ENCODE measurements around the gene ZNF10. TPM values are rescaled to one million over a fixed set of nuclear protein-coding genes. Genes with fewer than 3 reads are reported as not detected.

ZNF10 gene
- total and polyA plus RNA-seq, 2 of the 4 experiments (the other 2 are of a cell fraction): 4.1 to 6.1 TPM

DNA sequence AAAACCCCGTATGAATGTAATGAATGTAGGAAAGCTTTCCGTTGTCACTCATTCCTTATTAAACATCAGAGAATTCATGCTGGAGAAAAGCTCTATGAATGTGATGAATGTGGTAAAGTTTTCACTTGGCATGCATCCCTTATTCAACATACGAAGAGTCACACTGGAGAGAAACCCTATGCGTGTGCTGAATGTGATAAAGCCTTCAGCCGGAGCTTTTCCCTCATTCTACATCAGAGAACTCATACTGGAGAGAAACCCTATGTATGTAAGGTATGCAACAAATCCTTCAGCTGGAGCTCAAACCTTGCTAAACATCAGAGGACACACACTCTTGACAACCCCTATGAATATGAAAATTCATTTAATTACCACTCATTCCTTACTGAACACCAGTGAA is 24.2 kb upstream of the ZNF10 start:
- H2BK5ac ChIP-seq (ENCODE audit: low read depth, low read length, poor library complexity, severe bottlenecking): no peak overlapping the region
- H3K4ac ChIP-seq (ENCODE audit: low read depth, low read length): no peak overlapping the region
- no peak overlapping the region for H3K27ac ChIP-seq (ENCODE audit: insufficient read depth, low read length)
- no peak for DNase-seq
- no peak overlapping the region for H4K91ac ChIP-seq (ENCODE audit: insufficient read depth, low read depth, low read length)
- no peaks in the 10 kb centered on the region for H3K27me3 ChIP-seq (ENCODE audit: control insufficient read depth, insufficient read depth, low read length)
- WGBS, 2 experiments (ENCODE audit: extremely low coverage in 2 of 2, insufficient read length in 1 of 2): no CpG with 5 or more reads among the region's 5 CpGs
- no peak overlapping the region for H2AFZ ChIP-seq (replicated peaks; ENCODE audit: low read length, poor library complexity)
- peaks cover 85% of the 10 kb centered on the region for H3K9me3 ChIP-seq (ENCODE audit: control insufficient read depth, insufficient read depth, low read length)
- in situ Hi-C loops (cut with MboI; ENCODE audit: low sequenced_read_pairs): no loop called here
- dilution Hi-C loops (cut with HindIII; ENCODE audit: low sequenced_read_pairs, unreplicated experiment): no loop called here
- H4K8ac ChIP-seq (ENCODE audit: low read depth in 2 of 2, low read length in 2 of 2): no peak overlapping the region
- no peak overlapping the region for H2BK120ac ChIP-seq (ENCODE audit: low read depth, low read length)
- H3K36me3 ChIP-seq (ENCODE audit: control insufficient read depth, insufficient read depth, low read length): peaks cover 26% of the 10 kb centered on the region
- no peak for ATAC-seq (ENCODE audit: low read depth)
- no peaks in the 10 kb centered on the region; a peak in 1 of 4 replicates for H3K79me1 ChIP-seq (ENCODE audit: low read depth in 1 of 2, low read length in 2 of 2)
- intact Hi-C loops (cut with micrococcal nuclease): no loop called here
- no peak overlapping the region for H3K56ac ChIP-seq (ENCODE audit: extremely low read depth, insufficient read depth, low read length)
- no peak overlapping the region for H3K9ac ChIP-seq (ENCODE audit: low read depth, low read length)
- no peaks in the 10 kb centered on the region for H3K9me1 ChIP-seq (ENCODE audit: insufficient read depth, low read length)
- no peak overlapping the region for H3K4me2 ChIP-seq (ENCODE audit: low read depth, low read length)
- no peak overlapping the region for H3K4me3 ChIP-seq (ENCODE audit: insufficient read depth, low read depth, low read length)
- no peak overlapping the region for H2BK20ac ChIP-seq (ENCODE audit: low read depth, low read length)
- no peak overlapping the region for H4K5ac ChIP-seq (ENCODE audit: low read depth, low read length)
- H2BK15ac ChIP-seq (ENCODE audit: low read depth, low read length): no peak overlapping the region
- no peak overlapping the region for H3K23ac ChIP-seq (ENCODE audit: low read depth, low read length)
- no TSS peak for BruUV-seq (replicated peaks)
- no peaks in the 10 kb centered on the region for H3K4me1 ChIP-seq (ENCODE audit: control insufficient read depth, insufficient read depth, low read length)
- no peak overlapping the region for H3K14ac ChIP-seq (replicated peaks; ENCODE audit: low read depth, low read length)
- H4K20me1 ChIP-seq (ENCODE audit: insufficient read depth, low read length): no peaks in the 10 kb centered on the region
- ChIA-PET POLR2A (ENCODE audit: unreplicated experiment) (no interaction called here), CTCF (no interaction called here)
- no peak overlapping the region for H3K18ac ChIP-seq (ENCODE audit: low read depth, low read length)
- TF ChIP-seq, protein P1, sequence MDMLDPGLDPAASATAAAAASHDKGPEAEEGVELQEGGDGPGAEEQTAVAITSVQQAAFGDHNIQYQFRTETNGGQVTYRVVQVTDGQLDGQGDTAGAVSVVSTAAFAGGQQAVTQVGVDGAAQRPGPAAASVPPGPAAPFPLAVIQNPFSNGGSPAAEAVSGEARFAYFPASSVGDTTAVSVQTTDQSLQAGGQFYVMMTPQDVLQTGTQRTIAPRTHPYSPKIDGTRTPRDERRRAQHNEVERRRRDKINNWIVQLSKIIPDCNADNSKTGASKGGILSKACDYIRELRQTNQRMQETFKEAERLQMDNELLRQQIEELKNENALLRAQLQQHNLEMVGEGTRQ (IDR thresholded peaks at IDR 0.05; ENCODE audit: low read depth, low read length): no peak
- TF ChIP-seq RCOR1 (IDR thresholded peaks at IDR 0.05; ENCODE audit: insufficient replicate concordance, low read length) (no peak), CTCF (conservative IDR thresholded peaks at IDR 0.05; ENCODE audit: low read depth, low read length) (no peak), MXI1 (IDR thresholded peaks at IDR 0.05; ENCODE audit: borderline replicate concordance, low read depth, low read length) (no peak), CEBPB (IDR thresholded peaks at IDR 0.05; ENCODE audit: low read depth, low read length) (no peak), MAZ (IDR thresholded peaks at IDR 0.05; ENCODE audit: borderline replicate concordance, low read depth, low read length) (no peak), ELK1 (IDR thresholded peaks at IDR 0.05; ENCODE audit: borderline replicate concordance, low read depth, low read length) (no peak), NFE2L2 (IDR thresholded peaks at IDR 0.05; ENCODE audit: low read depth, low read length) (no peak), POLR2A (IDR thresholded peaks at IDR 0.05; ENCODE audit: low read depth, low read length) (no peak), BHLHE40 (IDR thresholded peaks at IDR 0.05; ENCODE audit: low read depth, low read length) (no peak), RFX5 (IDR thresholded peaks at IDR 0.05; ENCODE audit: low read depth, low read length) (no peak), CHD1 (IDR thresholded peaks at IDR 0.05; ENCODE audit: low read depth, low read length) (no peak), RAD21 (IDR thresholded peaks at IDR 0.05; ENCODE audit: low read length) (no peak), MAFK (IDR thresholded peaks at IDR 0.05; ENCODE audit: low read depth, low read length) (no peak), SMC3 (IDR thresholded peaks at IDR 0.05; ENCODE audit: low read depth, low read length) (no peak), FOS (IDR thresholded peaks at IDR 0.05; ENCODE audit: low read depth, low read length) (no peak)
- no peak overlapping the region for H2AK5ac ChIP-seq (ENCODE audit: low read depth, low read length)
- H2AK9ac ChIP-seq (replicated peaks; ENCODE audit: low read depth, low read length, poor library complexity): no peak overlapping the region

All from IMR-90 (cell line).